MV-4-11 (cell line): ENCODE data around the gene ARMC9.
"Not testable (repeated sequence)": the region's sequence is repeated elsewhere in the genome, so short reads cannot be mapped to it uniquely, and the experiment has no call there.

ENCODE experiments used
- DNase-seq: peaks from one replicate; lab custom pipeline; 2025; lab: John Stamatoyannopoulos, UW

The ARMC9 gene

GRCh38 chr2:231198291-231199173 lies at the start of gene ARMC9:
ARMC9 (plus strand) TSS chr2:231198631; CDS start chr2:231206239, 7,608 bp downstream.
- peak; percentile 55 for DNase-seq

- no peak for DNase-seq
These were observed 45.5 kb upstream of the ARMC9 start for GRCh38 chr2:231152800-231153557.

GRCh38 chr2:231159306-231159705 lies 39.1 kb upstream of the ARMC9 start:
- DNase-seq = no peak

GRCh38 chr2:231160701-231161100 lies 37.7 kb upstream of the ARMC9 start:
- DNase-seq = no peak

- DNase-seq = peak; percentile 39
These were observed 37.1 kb upstream of the ARMC9 start for GRCh38 chr2:231161252-231161839.

GRCh38 chr2:231161877-231162329 lies 36.5 kb upstream of the ARMC9 start:
- DNase-seq = peak; percentile 75

- no peak for DNase-seq
These were observed 35.4 kb upstream of the ARMC9 start for GRCh38 chr2:231163011-231163410.

GRCh38 chr2:231163414-231164095 lies 34.9 kb upstream of the ARMC9 start:
- no peak for DNase-seq

GRCh38 chr2:231167745-231168459 lies 30.5 kb upstream of the ARMC9 start:
- DNase-seq = peak; percentile 29

- peak; percentile 64 for DNase-seq
These were observed 29.8 kb upstream of the ARMC9 start for GRCh38 chr2:231168460-231169139.

GRCh38 chr2:231169488-231169887 lies 28.9 kb upstream of the ARMC9 start:
- DNase-seq = no peak

- DNase-seq = no peak
These were observed 28.4 kb upstream of the ARMC9 start for GRCh38 chr2:231170055-231170454.

- no peak for DNase-seq
These were observed 26.4 kb upstream of the ARMC9 start for GRCh38 chr2:231172025-231172424.

GRCh38 chr2:231174211-231174651 lies 24.2 kb upstream of the ARMC9 start:
- no peak for DNase-seq

- no peak for DNase-seq
These were observed 22.4 kb upstream of the ARMC9 start for GRCh38 chr2:231176066-231176465.

- DNase-seq = peak; percentile 82
These were observed 21.0 kb upstream of the ARMC9 start for GRCh38 chr2:231177156-231178025.

- DNase-seq = not testable (repeated sequence)
These were observed 19.6 kb upstream of the ARMC9 start for GRCh38 chr2:231178805-231179204.

GRCh38 chr2:231181860-231182512 lies 16.4 kb upstream of the ARMC9 start:
- DNase-seq = peak; percentile 93

GRCh38 chr2:231182513-231182899 lies 15.9 kb upstream of the ARMC9 start:
- DNase-seq = peak; percentile 47
